H9 (cell line): ENCODE measurements around the gene TCAF1. TPM values are rescaled to one million over a fixed set of nuclear protein-coding genes. Genes with fewer than 3 reads are reported as not detected.
"Not testable (repeated sequence)": the region's sequence is repeated elsewhere in the genome, so short reads cannot be mapped to it uniquely, and the experiment has no call there.

Experiments
- DNase-seq: peaks from one replicate; pipeline ENCODE4 v3.0.0-alpha.2; 2017
- H2AFZ ChIP-seq: one replicate; pipeline ENCODE4 v1.6.1; 2013; ENCODE audit warnings: mild to moderate bottlenecking, low read length, control low read depth, moderate library complexity
- H2AK5ac ChIP-seq: 2 replicates; pipeline ENCODE4 v1.6.1; 2013; ENCODE audit warnings: low read length, control low read depth, mixed read lengths; ENCODE audit not compliant: insufficient read length
- H2BK120ac ChIP-seq: one replicate; pipeline ENCODE4 v1.6.1; 2013; ENCODE audit warnings: low read depth, mild to moderate bottlenecking, low read length, control low read depth, inconsistent platforms; ENCODE audit not compliant: poor library complexity, severe bottlenecking
- H2BK12ac ChIP-seq: 2 replicates; pipeline ENCODE4 v1.6.1; 2013; ENCODE audit warnings: low read length, control low read depth, mixed read lengths, low read depth; ENCODE audit not compliant: insufficient read length
- H2BK15ac ChIP-seq: 2 replicates; pipeline ENCODE4 v1.6.1; 2013; ENCODE audit warnings: low read depth, low read length, control low read depth
- H2BK20ac ChIP-seq: one replicate; pipeline ENCODE4 v1.6.1; 2013; ENCODE audit warnings: low read depth, mild to moderate bottlenecking, low read length, control low read depth, inconsistent platforms; ENCODE audit not compliant: poor library complexity, severe bottlenecking
- H2BK5ac ChIP-seq: 2 replicates; pipeline ENCODE4 v1.6.1; 2013; ENCODE audit warnings: low read length, control low read depth, mixed read lengths; ENCODE audit not compliant: insufficient read length
- H3K14ac ChIP-seq: 2 replicates; pipeline ENCODE4 v1.6.1; 2013; ENCODE audit warnings: low read length, control low read depth; ENCODE audit not compliant: insufficient read depth
- H3K18ac ChIP-seq: 2 replicates; pipeline ENCODE4 v1.6.1; 2013; ENCODE audit warnings: low read depth, mild to moderate bottlenecking, mixed read lengths, low read length, control low read depth; ENCODE audit not compliant: insufficient read length
- H3K23ac ChIP-seq: 2 replicates; pipeline ENCODE4 v1.6.1; 2013; ENCODE audit warnings: low read length, control low read depth, mixed read lengths, low read depth; ENCODE audit not compliant: insufficient read length
- H3K23me2 ChIP-seq: 2 replicates; pipeline ENCODE4 v1.6.1; 2013; ENCODE audit warnings: low read depth, mild to moderate bottlenecking, mixed read lengths, low read length, control low read depth; ENCODE audit not compliant: insufficient read length, poor library complexity, severe bottlenecking
- H3K27ac ChIP-seq: 2 replicates; pipeline ENCODE4 v1.5.1; 2013; ENCODE audit warnings: low read length, control low read depth, mixed read lengths, low read depth; ENCODE audit not compliant: insufficient read length
- H3K27me3 ChIP-seq: 2 replicates; pipeline ENCODE4 v1.6.1; 2013; ENCODE audit warnings: low read length, control low read depth, inconsistent platforms; ENCODE audit not compliant: insufficient read depth
- H3K4ac ChIP-seq: 2 replicates; pipeline ENCODE4 v1.6.1; 2013; ENCODE audit warnings: low read depth, mild to moderate bottlenecking, control low read depth, inconsistent platforms, low read length, moderate library complexity
- H3K4me1 ChIP-seq: 2 replicates; pipeline ENCODE4 v1.6.1; 2013; ENCODE audit warnings: low read length, control low read depth, inconsistent platforms; ENCODE audit not compliant: insufficient read depth
- H3K4me2 ChIP-seq: 2 replicates; pipeline ENCODE4 v1.6.1; 2013; ENCODE audit warnings: low read length, control low read depth, mixed read lengths; ENCODE audit not compliant: insufficient read length, insufficient read depth
- H3K56ac ChIP-seq: 2 replicates; pipeline ENCODE4 v1.6.1; 2013; ENCODE audit warnings: low read depth, mild to moderate bottlenecking, mixed read lengths, low read length, control low read depth; ENCODE audit not compliant: insufficient read length
- H3K79me1 ChIP-seq: 2 replicates; pipeline ENCODE4 v1.6.1; 2013; ENCODE audit warnings: low read depth, mild to moderate bottlenecking, moderate library complexity, low read length, control low read depth, inconsistent platforms; ENCODE audit not compliant: insufficient read depth, poor library complexity, severe bottlenecking
- H3K79me2 ChIP-seq: 2 replicates; pipeline ENCODE4 v1.6.1; 2013; ENCODE audit warnings: low read length, control low read depth, inconsistent platforms; ENCODE audit not compliant: insufficient read depth
- H3K9ac ChIP-seq: 2 replicates; pipeline ENCODE4 v1.6.1; 2013; ENCODE audit warnings: low read length, control low read depth, mixed read lengths; ENCODE audit not compliant: insufficient read length; ENCODE audit errors: extremely low read depth
- H3K9me3 ChIP-seq: one replicate; pipeline ENCODE4 v1.6.1; 2013; ENCODE audit warnings: low read depth, low read length, inconsistent platforms; ENCODE audit not compliant: control insufficient read depth
- H3T11ph ChIP-seq: one replicate; pipeline ENCODE4 v1.6.1; 2013; ENCODE audit warnings: mild to moderate bottlenecking, low read length, control low read depth, inconsistent platforms
- H4K20me1 ChIP-seq: one replicate; pipeline ENCODE4 v1.6.1; 2013; ENCODE audit not compliant: control insufficient read depth, insufficient read length, insufficient read depth
- H4K5ac ChIP-seq: 2 replicates; pipeline ENCODE4 v1.6.1; 2013; ENCODE audit warnings: low read depth, mild to moderate bottlenecking, mixed read lengths, low read length, control low read depth; ENCODE audit not compliant: insufficient read length
- H4K8ac ChIP-seq: replicated peaks from 2 replicates; pipeline ENCODE4 v1.6.1; 2013; ENCODE audit warnings: low read length, control low read depth, mixed read lengths, low read depth; ENCODE audit not compliant: insufficient read length
- H4K91ac ChIP-seq: 2 replicates; pipeline ENCODE4 v1.6.1; 2013; ENCODE audit warnings: low read depth, mild to moderate bottlenecking, moderate library complexity, mixed read lengths, low read length, control low read depth; ENCODE audit not compliant: insufficient read length
- H3K27ac Mint-ChIP-seq, 3 experiments: 2 replicates in 2 of 3; 3 replicates in 1 of 3; pipeline ENCODE4 v1.8.0; 2020 to 2021; ENCODE audit warnings: mixed read lengths in 3 of 3, mild to moderate bottlenecking in 1 of 3, moderate library complexity in 1 of 3
- H3K27me3 Mint-ChIP-seq: 2 replicates; pipeline ENCODE4 v1.8.0; 2021; ENCODE audit warnings: low read depth, mild to moderate bottlenecking, moderate library complexity, mixed read lengths
- H3K36me3 Mint-ChIP-seq, 3 experiments: 2 replicates in 2 of 3; 3 replicates in 1 of 3; pipeline ENCODE4 v1.8.0; 2020 to 2021; ENCODE audit warnings: low read depth in 3 of 3, mixed read lengths in 3 of 3; ENCODE audit not compliant: insufficient read depth in 1 of 3
- H3K4me1 Mint-ChIP-seq, 2 experiments: 2 replicates each; pipeline ENCODE4 v1.8.0; 2020; ENCODE audit warnings: mixed read lengths in 2 of 2
- H3K4me3 Mint-ChIP-seq, 2 experiments: 2 replicates in 1 of 2; 3 replicates in 1 of 2; pipeline ENCODE4 v1.8.0; 2020 to 2021; ENCODE audit warnings: mild to moderate bottlenecking in 2 of 2, mixed read lengths in 2 of 2, moderate library complexity in 1 of 2
- H3K9me3 Mint-ChIP-seq, 2 experiments: 2 replicates in 1 of 2; 3 replicates in 1 of 2; pipeline ENCODE4 v1.8.0; 2020; ENCODE audit warnings: mild to moderate bottlenecking in 2 of 2, mixed read lengths in 2 of 2, moderate library complexity in 1 of 2
- WGBS: extraction: QIAGEN DNeasy Blood & Tissue Kit; methylation state at CpG from one replicate; pipeline ENCODE4 v1.1.7; 2013; ENCODE audit warnings: missing lambda C conversion rate, low lambda C conversion rate, mixed read lengths; ENCODE audit not compliant: insufficient read length; ENCODE audit errors: extremely low coverage; 5-methylcytosine and 5-hydroxymethylcytosine counted together
- total RNA-seq: library from RNA; stranded (reverse); gene quantifications from 2 replicates; pipeline ENCODE4 v1.2.1, GENCODE V29; 2021

Gene TCAF1
- total RNA-seq, 1 experiment from 2014 or later: 46.8 TPM

DNA sequence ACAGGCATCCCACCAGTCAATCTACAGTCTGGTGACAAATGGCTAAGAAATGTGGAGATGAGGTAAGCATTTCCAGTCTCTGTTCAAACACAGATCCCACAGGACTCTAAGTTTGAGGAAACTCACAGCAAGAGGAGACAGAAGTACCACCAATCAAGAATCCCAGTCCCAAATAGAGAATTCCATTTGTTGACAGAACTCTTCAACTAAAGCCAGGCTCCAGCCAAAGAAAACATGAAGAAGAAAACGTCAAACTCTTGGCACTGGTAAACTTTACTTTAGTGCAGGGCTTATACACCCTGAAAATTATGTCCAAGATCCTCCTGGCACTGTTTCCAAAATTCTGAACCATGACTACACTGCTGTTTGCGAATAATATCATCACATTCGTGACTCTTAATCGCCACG is 95.3 kb downstream of the TCAF1 start:
- not testable (repeated sequence) for H3K23ac ChIP-seq, H3K18ac ChIP-seq, H3K27ac ChIP-seq, H3K4me2 ChIP-seq, H2AFZ ChIP-seq, H3K9me3 Mint-ChIP-seq, H3K79me2 ChIP-seq, H2BK20ac ChIP-seq, H3K27ac Mint-ChIP-seq, H3K36me3 Mint-ChIP-seq, H4K8ac ChIP-seq, H3K4me1 Mint-ChIP-seq, H3K23me2 ChIP-seq, H3K4ac ChIP-seq, H3K4me3 Mint-ChIP-seq, H3K4me1 ChIP-seq, H3K14ac ChIP-seq, H3K27me3 ChIP-seq, H4K20me1 ChIP-seq, H2BK12ac ChIP-seq, H3K79me1 ChIP-seq, H4K5ac ChIP-seq, H4K91ac ChIP-seq, H3K9me3 ChIP-seq, H3T11ph ChIP-seq, H3K27me3 Mint-ChIP-seq, DNase-seq, H2AK5ac ChIP-seq, H2BK120ac ChIP-seq, H2BK15ac ChIP-seq, H3K9ac ChIP-seq, H2BK5ac ChIP-seq, H3K56ac ChIP-seq
- no CpG with 5 or more reads among the region's 5 CpGs for WGBS

Other genes starting within 250 kb of the TCAF1 start
- gene CTAGE6, start 144.5 kb downstream of the TCAF1 start, total RNA-seq: not detected in 2 replicates
- gene OR2F2, start 33.1 kb upstream of the TCAF1 start, total RNA-seq: not detected in 2 replicates
- not detected in 2 replicates for gene OR2F1, start 52.7 kb upstream of the TCAF1 start, total RNA-seq
- not detected in 2 replicates for gene OR6B1, start 98.1 kb upstream of the TCAF1 start, total RNA-seq
- not detected in 2 replicates for gene OR2A5, start 146.8 kb upstream of the TCAF1 start, total RNA-seq
- 0.13 TPM in 1 of 2 replicates, not detected in the other for gene OR2A25, start 167.6 kb upstream of the TCAF1 start, total RNA-seq
- gene OR2A12, start 184.1 kb upstream of the TCAF1 start, total RNA-seq: not detected in 2 replicates
- not detected in 2 replicates for gene OR2A2, start 207.4 kb upstream of the TCAF1 start, total RNA-seq
- gene OR2A14, start 221.0 kb upstream of the TCAF1 start, total RNA-seq: not detected in 2 replicates